GM21619 (cell line): Measurements from ENCODE around the gene WDR90.

Experiments used
- ATAC-seq: cut with Tn5 transposase; IDR thresholded peaks from one replicate; pipeline ENCODE4 v1.9.1; 2021; ENCODE audit not compliant: unreplicated experiment

The WDR90 gene

GRCh38 chr16:637081-638018, 11.8 kb upstream of the WDR90 start:
- ATAC-seq, result no peak

GRCh38 chr16:638034-638543, 11.1 kb upstream of the WDR90 start:
- ATAC-seq, result no peak

GRCh38 chr16:638836-639235, 10.3 kb upstream of the WDR90 start:
- ATAC-seq, result no peak

- ATAC-seq, result no peak
Observed at GRCh38 chr16:640614-641013, 8.6 kb upstream of the WDR90 start.

GRCh38 chr16:641326-642188, 7.6 kb upstream of the WDR90 start, which contains the start of gene MCRIP2:
Gene MCRIP2, plus strand, starts transcription at chr16:641828. Its CDS starts 164 bp downstream, at chr16:641992.
- peak; percentile 50 for ATAC-seq

GRCh38 chr16:642189-643049, 6.7 kb upstream of the WDR90 start:
- peak; percentile 34 for ATAC-seq

- no peak for ATAC-seq
Observed at GRCh38 chr16:643050-643368, 6.2 kb upstream of the WDR90 start.

GRCh38 chr16:644556-644955, 4.6 kb upstream of the WDR90 start:
- ATAC-seq, result no peak

- no peak for ATAC-seq
Observed at GRCh38 chr16:645852-646678, 3.1 kb upstream of the WDR90 start.

GRCh38 chr16:646679-647172, 2.4 kb upstream of the WDR90 start:
- no peak for ATAC-seq

GRCh38 chr16:647173-647902, 1.8 kb upstream of the WDR90 start:
- no peak for ATAC-seq

- ATAC-seq, result no peak
Observed at GRCh38 chr16:648071-648780, 939 bp upstream of the WDR90 start.

- no peak for ATAC-seq
Observed at GRCh38 chr16:649631-650030, 466 bp downstream of the WDR90 start.

GRCh38 chr16:651844-652243, 2.7 kb downstream of the WDR90 start:
- no peak for ATAC-seq

- ATAC-seq, result no peak
Observed at GRCh38 chr16:652454-653305, 3.5 kb downstream of the WDR90 start.

- ATAC-seq, result no peak
Observed at GRCh38 chr16:654034-654433, 4.9 kb downstream of the WDR90 start.

- no peak for ATAC-seq
Observed at GRCh38 chr16:657487-657886, 8.3 kb downstream of the WDR90 start.
